IPS-18a (cell line): ENCODE measurements around the gene DUOX1.

Experiments used
- H3K27ac ChIP-seq: one replicate; pipeline ENCODE4 v1.5.1; 2013; ENCODE audit warnings: low read length
- H3K27me3 ChIP-seq: one replicate; pipeline ENCODE4 v1.6.1; 2013; ENCODE audit warnings: mild to moderate bottlenecking, low read length; ENCODE audit not compliant: control insufficient read depth, insufficient read depth
- H3K36me3 ChIP-seq: one replicate; pipeline ENCODE4 v1.6.1; 2013; ENCODE audit warnings: low read depth, low read length; ENCODE audit not compliant: control insufficient read depth
- H3K4me1 ChIP-seq: one replicate; pipeline ENCODE4 v1.6.1; 2013; ENCODE audit warnings: low read depth, low read length; ENCODE audit not compliant: control insufficient read depth
- H3K4me3 ChIP-seq: one replicate; pipeline ENCODE4 v1.5.1; 2013; ENCODE audit warnings: low read length
- H3K9ac ChIP-seq: one replicate; pipeline ENCODE4 v1.6.1; 2013; ENCODE audit warnings: mild to moderate bottlenecking, low read length, moderate library complexity
- H3K9me3 ChIP-seq: one replicate; pipeline ENCODE4 v1.6.1; 2013; ENCODE audit warnings: low read depth, low read length; ENCODE audit not compliant: control insufficient read depth

DUOX1 gene

GRCh38 chr15:45107941-45108630 lies 21.7 kb upstream of the DUOX1 start:
- Histone ChIP-seq H3K9me3 (no peaks in the 10 kb centered on the region), H3K27ac (no peak overlapping the region), H3K4me3 (no peak overlapping the region), H3K36me3 (no peaks in the 10 kb centered on the region), H3K27me3 (peaks cover 46% of the 10 kb centered on the region), H3K4me1 (no peaks in the 10 kb centered on the region), H3K9ac (no peak overlapping the region)

- H3K9me3 ChIP-seq, result no peaks in the 10 kb centered on the region
- H3K4me1 ChIP-seq, result peaks cover 8% of the 10 kb centered on the region
- no peak overlapping the region for H3K9ac ChIP-seq
- H3K36me3 ChIP-seq, result no peaks in the 10 kb centered on the region
- H3K27me3 ChIP-seq, result peaks cover 68% of the 10 kb centered on the region
- no peak overlapping the region for H3K27ac ChIP-seq
- no peak overlapping the region for H3K4me3 ChIP-seq
Measured at GRCh38 chr15:45110256-45110820, 19.5 kb upstream of the DUOX1 start.

- Histone ChIP-seq H3K27me3 (peaks cover 80% of the 10 kb centered on the region), H3K36me3 (no peaks in the 10 kb centered on the region), H3K4me3 (peak overlapping the region; percentile 50), H3K9ac (no peak overlapping the region), H3K9me3 (no peaks in the 10 kb centered on the region), H3K27ac (no peak overlapping the region), H3K4me1 (peaks cover 10% of the 10 kb centered on the region)
Measured at GRCh38 chr15:45111390-45112142, 18.2 kb upstream of the DUOX1 start.

GRCh38 chr15:45112143-45112590 lies 17.6 kb upstream of the DUOX1 start:
- Histone ChIP-seq H3K27me3 (peaks cover 86% of the 10 kb centered on the region), H3K9me3 (no peaks in the 10 kb centered on the region), H3K4me3 (peak overlapping the region; percentile 50), H3K36me3 (no peaks in the 10 kb centered on the region), H3K9ac (no peak overlapping the region), H3K4me1 (peaks cover 11% of the 10 kb centered on the region), H3K27ac (no peak overlapping the region)

- no peak overlapping the region for H3K27ac ChIP-seq
- H3K4me1 ChIP-seq, result peaks cover 11% of the 10 kb centered on the region
- peak overlapping the region; percentile 50 for H3K4me3 ChIP-seq
- no peaks in the 10 kb centered on the region for H3K36me3 ChIP-seq
- no peak overlapping the region for H3K9ac ChIP-seq
- peaks cover 93% of the 10 kb centered on the region for H3K27me3 ChIP-seq
- no peaks in the 10 kb centered on the region for H3K9me3 ChIP-seq
Measured at GRCh38 chr15:45112591-45113379, 17.0 kb upstream of the DUOX1 start.

GRCh38 chr15:45113380-45113990 lies 16.3 kb upstream of the DUOX1 start:
- H3K27me3 ChIP-seq, result peaks cover 100% of the 10 kb centered on the region

GRCh38 chr15:45114076-45114750 lies 15.6 kb upstream of the DUOX1 start, which contains the start of the genes DUOX2 and DUOXA2:
TSS of gene DUOX2 (minus strand) at chr15:45114172. CDS start at chr15:45113411, 761 bp downstream.
TSS of gene DUOXA2 (plus strand) at chr15:45114326. CDS start at chr15:45114606, 280 bp downstream.
- no peak within 1 kb of the TSS for H3K9ac ChIP-seq
- H3K4me1 ChIP-seq, result peaks cover 11% of the 10 kb centered on the region
- no peaks in the 10 kb centered on the region for H3K9me3 ChIP-seq
- no peaks in the 10 kb centered on the region for H3K36me3 ChIP-seq
- H3K27me3 ChIP-seq, result peaks cover 99% of the 10 kb centered on the region
- peak within 1 kb of the TSS; percentile 50 for H3K4me3 ChIP-seq
- H3K27ac ChIP-seq, result no peak within 1 kb of the TSS

More at GRCh38 chr15:45113380-45113990, 16.3 kb upstream of the DUOX1 start:
- Histone ChIP-seq H3K36me3 (no peaks in the 10 kb centered on the region), H3K4me3 (peak overlapping the region; percentile 50), H3K4me1 (peaks cover 11% of the 10 kb centered on the region), H3K9me3 (no peaks in the 10 kb centered on the region), H3K27ac (no peak overlapping the region), H3K9ac (no peak overlapping the region)

GRCh38 chr15:45114751-45115085 lies 15.1 kb upstream of the DUOX1 start:
- Histone ChIP-seq H3K9me3 (no peaks in the 10 kb centered on the region), H3K9ac (no peak overlapping the region), H3K4me3 (no peak overlapping the region), H3K36me3 (no peaks in the 10 kb centered on the region), H3K27me3 (peaks cover 99% of the 10 kb centered on the region), H3K27ac (no peak overlapping the region), H3K4me1 (peaks cover 11% of the 10 kb centered on the region)

- peaks cover 95% of the 10 kb centered on the region for H3K27me3 ChIP-seq
Measured at GRCh38 chr15:45115312-45115820, 14.4 kb upstream of the DUOX1 start.

GRCh38 chr15:45116006-45116481 lies 13.8 kb upstream of the DUOX1 start:
- no peak overlapping the region for H3K9ac ChIP-seq
- H3K4me1 ChIP-seq, result peaks cover 11% of the 10 kb centered on the region
- no peaks in the 10 kb centered on the region for H3K9me3 ChIP-seq
- peaks cover 95% of the 10 kb centered on the region for H3K27me3 ChIP-seq
- no peak overlapping the region for H3K4me3 ChIP-seq
- no peaks in the 10 kb centered on the region for H3K36me3 ChIP-seq
- H3K27ac ChIP-seq, result no peak overlapping the region

More at GRCh38 chr15:45115312-45115820, 14.4 kb upstream of the DUOX1 start:
- H3K9ac ChIP-seq, result no peak overlapping the region
- H3K9me3 ChIP-seq, result no peaks in the 10 kb centered on the region
- H3K4me1 ChIP-seq, result peaks cover 11% of the 10 kb centered on the region
- no peak overlapping the region for H3K4me3 ChIP-seq
- H3K27ac ChIP-seq, result no peak overlapping the region
- no peaks in the 10 kb centered on the region for H3K36me3 ChIP-seq
